B cell (primary cell): Measurements from ENCODE around the gene PLEKHM2. TPM values are rescaled to one million over a fixed set of nuclear protein-coding genes. Genes with fewer than 3 reads are reported as not detected.

Source experiments
- polyA plus RNA-seq: library from polyadenylated mRNA; depleted of rRNA; stranded (reverse); fragments of >200 nt; gene quantifications from 2 replicates; pipeline ENCODE4 v1.2.3, GENCODE V29; 2012
- small RNA-seq: library from RNA; depleted of rRNA; stranded (forward); fragments of <200 nt; gene quantifications from one replicate; pipeline ENCODE3, GENCODE V24; 2012; ENCODE audit warnings: low replicate concordance, low read depth; ENCODE audit not compliant: insufficient read length
- total RNA-seq, 2 donors: library from RNA; stranded (reverse); fragments of 120-200 nt in 1 of 2; gene quantifications; 1 replicate in 1 of 2; 2 replicates in 1 of 2; pipeline versions ENCODE4 v1.2.3 to v1.2.4, GENCODE V29; 2013 to 2022

Gene PLEKHM2
- total and polyA plus RNA-seq, 2 donors (not counting 1 experiment from before 2014, with no cell fraction given), result 99.7 to 120 TPM

Small RNA genes within 50 kb of the gene (small RNA-seq; reads per million reads assigned to genes)
- not detected for gene AL121992.2

Other genes starting within 250 kb of the PLEKHM2 start
- 0.51 TPM in 1 of 2 replicates, not detected in the other for gene CTRC, start 245.9 kb upstream of the PLEKHM2 start, total RNA-seq
- gene CTRC, start 245.9 kb upstream of the PLEKHM2 start, polyA plus RNA-seq, result 0.39 and 1.3 TPM in 2 replicates
- not detected in 2 replicates for gene CELA2A, start 227.6 kb upstream of the PLEKHM2 start, total RNA-seq
- gene CELA2A, start 227.6 kb upstream of the PLEKHM2 start, polyA plus RNA-seq, result 0.16 TPM in 1 of 2 replicates, not detected in the other
- gene CELA2B, start 208.2 kb upstream of the PLEKHM2 start, total RNA-seq, result not detected in 2 replicates
- not detected in 2 replicates for gene CELA2B, start 208.2 kb upstream of the PLEKHM2 start, polyA plus RNA-seq
- gene CASP9, start 160.1 kb upstream of the PLEKHM2 start, total RNA-seq, result 22.9 and 23.6 TPM in 2 replicates
- gene CASP9, start 160.1 kb upstream of the PLEKHM2 start, polyA plus RNA-seq, result 16.8 and 17.9 TPM in 2 replicates
- 41.2 and 47.1 TPM in 2 replicates for gene DNAJC16, start 157.5 kb upstream of the PLEKHM2 start, total RNA-seq
- gene DNAJC16, start 157.5 kb upstream of the PLEKHM2 start, polyA plus RNA-seq, result 15.1 and 16.9 TPM in 2 replicates
- 3.3 and 3.5 TPM in 2 replicates for gene AGMAT, start 99.3 kb upstream of the PLEKHM2 start, total RNA-seq
- 2.7 and 3.7 TPM in 2 replicates for gene AGMAT, start 99.3 kb upstream of the PLEKHM2 start, polyA plus RNA-seq
- gene DDI2, start 66.9 kb upstream of the PLEKHM2 start, total RNA-seq, result 61.0 and 68.3 TPM in 2 replicates
- gene DDI2, start 66.9 kb upstream of the PLEKHM2 start, polyA plus RNA-seq, result 8.5 and 12.2 TPM in 2 replicates
- 5.4 and 7.0 TPM in 2 replicates for gene SLC25A34, start 51.9 kb downstream of the PLEKHM2 start, total RNA-seq
- gene SLC25A34, start 51.9 kb downstream of the PLEKHM2 start, polyA plus RNA-seq, result 4.1 and 4.6 TPM in 2 replicates
- gene TMEM82, start 58.2 kb downstream of the PLEKHM2 start, total RNA-seq, result not detected in 2 replicates
- not detected in 2 replicates for gene TMEM82, start 58.2 kb downstream of the PLEKHM2 start, polyA plus RNA-seq
- gene FBLIM1, start 74.5 kb downstream of the PLEKHM2 start, total RNA-seq, result not detected in 2 replicates
- not detected in 2 replicates for gene FBLIM1, start 74.5 kb downstream of the PLEKHM2 start, polyA plus RNA-seq
- 1.8 and 2.0 TPM in 2 replicates for gene UQCRHL, start 123.3 kb downstream of the PLEKHM2 start, total RNA-seq
- 0.98 and 1.3 TPM in 2 replicates for gene UQCRHL, start 123.3 kb downstream of the PLEKHM2 start, polyA plus RNA-seq
- gene SPEN, start 163.4 kb downstream of the PLEKHM2 start, total RNA-seq, result 126 and 140 TPM in 2 replicates
- 29.1 and 48.4 TPM in 2 replicates for gene SPEN, start 163.4 kb downstream of the PLEKHM2 start, polyA plus RNA-seq